GM12878 (cell line): Measurements from ENCODE around the gene MTA3. TPM values are rescaled to one million over a fixed set of nuclear protein-coding genes. Genes with fewer than 3 reads are reported as not detected.
A peak's percentile ranks its signal among the peaks of the same experiment; 100 is the strongest.

Experiments used
- ASH2L ChIP-seq: fragments of 300-600, 200-600 bp; sonication (generic); IDR thresholded peaks from 2 replicates; pipeline ENCODE4 v1.6.1; 2017; ENCODE audit warnings: low read depth, mild to moderate bottlenecking, borderline replicate concordance
- CBFB ChIP-seq: IDR thresholded peaks from 2 replicates; pipeline ENCODE4 v1.6.1; 2016; ENCODE audit warnings: antibody characterized with exemption, low read depth
- EED ChIP-seq: sonication (generic); IDR thresholded peaks from 2 replicates; pipeline ENCODE4 v1.6.1; 2016; ENCODE audit warnings: antibody characterized with exemption, low read depth
- ETV6 ChIP-seq, 2 experiments: fragments of 450-650 bp in 1 of 2; IDR thresholded peaks in 1 of 2; conservative IDR thresholded peaks in 1 of 2; 2 replicates each; pipeline ENCODE4 v1.6.1; 2014; ENCODE audit warnings: antibody characterized with exemption in 1 of 2, borderline replicate concordance in 1 of 2, low read depth in 1 of 2, mild to moderate bottlenecking in 1 of 2, moderate library complexity in 1 of 2
- FOXM1 ChIP-seq: IDR thresholded peaks from 2 replicates; pipeline ENCODE4 v1.6.1; 2012; ENCODE audit warnings: low read depth, mild to moderate bottlenecking, inconsistent platforms, low read length, moderate library complexity
- GATAD2B ChIP-seq: fragments of 450-650 bp; conservative IDR thresholded peaks from 2 replicates; pipeline ENCODE4 v1.6.1; 2017; ENCODE audit warnings: low read depth, mild to moderate bottlenecking, moderate library complexity
- KDM1A ChIP-seq: fragments of 200-600 bp; sonication (generic); IDR thresholded peaks from 2 replicates; pipeline ENCODE4 v1.6.1; 2016; ENCODE audit warnings: borderline replicate concordance
- NRF1 ChIP-seq: conservative IDR thresholded peaks from 2 replicates; pipeline ENCODE4 v1.6.1; 2011; ENCODE audit warnings: mild to moderate bottlenecking, low read depth, low read length, improper control_type of control experiment
- PAX8 ChIP-seq: fragments of 450-650 bp; IDR thresholded peaks from 2 replicates; pipeline ENCODE4 v1.6.1; 2017; ENCODE audit warnings: mild to moderate bottlenecking, moderate library complexity
- RAD51 ChIP-seq: fragments of 450-650 bp; IDR thresholded peaks from 2 replicates; pipeline ENCODE4 v1.6.1; 2016; ENCODE audit warnings: moderate library complexity, mild to moderate bottlenecking, inconsistent platforms
- RCOR1 ChIP-seq: conservative IDR thresholded peaks from 2 replicates; pipeline ENCODE4 v1.6.1; 2012; ENCODE audit warnings: low read depth, low read length, improper control_type of control experiment
- RFX5 ChIP-seq: IDR thresholded peaks from 2 replicates; pipeline ENCODE4 v1.6.1; 2011; ENCODE audit warnings: low read depth, low read length, improper control_type of control experiment
- SPI1 ChIP-seq: IDR thresholded peaks from 2 replicates; pipeline ENCODE4 v1.6.1; 2011; ENCODE audit warnings: low read depth, mild to moderate bottlenecking, low read length, moderate library complexity, borderline replicate concordance; ENCODE audit not compliant: insufficient read depth
- SREBF1 ChIP-seq: IDR thresholded peaks from 2 replicates; pipeline ENCODE4 v1.6.1; 2012; ENCODE audit warnings: mild to moderate bottlenecking, low read length
- SREBF2 ChIP-seq: IDR thresholded peaks from 2 replicates; pipeline ENCODE4 v1.6.1; 2012; ENCODE audit warnings: mild to moderate bottlenecking, low read length
- STAT1 ChIP-seq: fragments of 450-650 bp; conservative IDR thresholded peaks from 2 replicates; pipeline ENCODE4 v1.6.1; 2014; ENCODE audit warnings: antibody characterized with exemption, mild to moderate bottlenecking
- TCF12 ChIP-seq: IDR thresholded peaks from 2 replicates; pipeline ENCODE4 v1.6.1; 2011; ENCODE audit warnings: low read depth, mild to moderate bottlenecking, low read length
- TCF7 ChIP-seq: IDR thresholded peaks from 2 replicates; pipeline ENCODE4 v1.6.1; 2014; ENCODE audit warnings: antibody characterized with exemption, borderline replicate concordance
- YBX1 ChIP-seq: fragments of 450-650 bp; IDR thresholded peaks from 2 replicates; pipeline ENCODE4 v1.6.1; 2016; ENCODE audit warnings: antibody characterized with exemption
- YY1 ChIP-seq: IDR thresholded peaks from 2 replicates; pipeline ENCODE4 v1.6.1; 2011; ENCODE audit warnings: low read depth, mild to moderate bottlenecking, low read length
- ZZZ3 ChIP-seq: IDR thresholded peaks from 2 replicates; pipeline ENCODE4 v1.6.1; 2011; ENCODE audit warnings: low read depth; ENCODE audit not compliant: control insufficient read depth, insufficient read length
- polyA plus RNA-seq, 11 experiments: library from polyadenylated mRNA; depleted of rRNA in 4 of 11; unstranded in 6 of 11; stranded (reverse) in 5 of 11; fragments of >200 nt; fragmentation: Nextera tagmentation in 4 of 11; fragmentation: Illumina TruSeq in 1 of 11; extraction: Ambion mirVana in 4 of 11; extraction: Trizol in 1 of 11; gene quantifications; 1 replicate in 1 of 11; 2 replicates in 10 of 11; pipeline versions ENCODE4 v1.2.1 to v1.2.3, GENCODE V29; 2011 to 2016; ENCODE audit warnings: inconsistent platforms in 2 of 11, missing spikeins in 2 of 11, low read depth in 1 of 11
- total RNA-seq, 4 experiments: library from RNA; depleted of rRNA in 3 of 4; stranded (reverse); fragments of >200 nt in 3 of 4; fragmentation: Illumina TruSeq in 1 of 4; extraction: Trizol in 1 of 4; gene quantifications; 2 replicates each; pipeline versions ENCODE4 v1.2.1 to v1.2.3, GENCODE V29; 2013 to 2021
- TF ChIP-seq, protein P1 (sequence below): IDR thresholded peaks from 2 replicates; pipeline ENCODE4 v1.6.1; 2012; ENCODE audit warnings: low read depth, low read length, improper control_type of control experiment
- TF ChIP-seq, protein P2 (sequence below): fragments of 450-650 bp; IDR thresholded peaks from 2 replicates; pipeline ENCODE4 v1.6.1; 2016; ENCODE audit warnings: mild to moderate bottlenecking
- TF ChIP-seq, protein P3 (sequence below), 3 experiments: IDR thresholded peaks in 2 of 3; conservative IDR thresholded peaks in 1 of 3; 2 replicates each; pipeline ENCODE4 v1.5.1; 2011; ENCODE audit warnings: low read depth in 3 of 3, low read length in 3 of 3, mild to moderate bottlenecking in 3 of 3, control low read depth in 2 of 3, moderate library complexity in 2 of 3, inconsistent platforms in 1 of 3, mixed read lengths in 1 of 3; ENCODE audit not compliant: control insufficient read depth in 2 of 3, insufficient read depth in 1 of 3; ENCODE audit errors: extremely low read depth in 1 of 3
- TF ChIP-seq, protein P4 (sequence below): fragments of 450-650 bp; conservative IDR thresholded peaks from 2 replicates; pipeline ENCODE4 v1.6.1; 2017; ENCODE audit warnings: mild to moderate bottlenecking, moderate library complexity

MTA3 gene
- total and polyA plus RNA-seq, 10 of the 15 experiments (the other 5 are each of a cell fraction or from before 2014, with no cell fraction given) = 17.6 to 45.5 (median 26.5) TPM

DNA sequence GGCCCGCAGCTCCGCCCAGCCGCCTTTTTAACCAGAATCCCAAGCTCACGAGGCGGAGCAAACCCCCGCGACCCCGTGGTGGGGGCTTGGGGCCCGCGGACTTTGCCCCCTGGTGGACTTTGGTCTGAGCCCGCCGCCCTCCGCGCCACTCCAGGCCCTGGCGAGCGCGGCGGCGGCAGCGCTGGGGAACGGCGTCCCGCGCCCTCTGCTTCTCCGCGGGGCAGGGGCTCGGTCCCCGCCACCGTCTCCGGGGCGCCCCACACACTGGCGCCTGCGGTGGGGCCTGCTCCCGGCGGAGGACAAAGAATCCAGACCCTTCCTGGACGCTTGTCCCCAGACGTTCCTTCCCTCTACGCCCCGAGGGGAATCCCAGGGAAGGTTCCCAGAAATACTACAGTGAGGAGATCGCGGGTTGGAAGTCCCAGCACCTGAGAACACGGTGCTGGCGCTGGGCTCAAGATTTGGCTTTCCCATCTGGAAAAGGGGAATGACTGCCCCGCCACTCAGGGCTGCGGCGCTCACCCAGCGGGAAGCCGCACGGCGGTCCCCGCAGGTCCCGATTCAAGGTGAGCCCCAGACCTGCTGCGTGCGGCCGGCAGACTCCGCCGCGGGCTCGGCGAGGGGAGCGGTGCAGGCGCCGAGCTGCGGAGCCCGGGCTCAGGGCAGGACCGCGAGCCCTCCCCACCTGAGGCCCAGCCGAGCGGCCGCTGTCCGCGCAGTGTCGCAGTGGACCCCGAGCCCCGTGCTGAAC is 224.3 kb downstream of the MTA3 start, which contains the start of gene HAAO (continued):
- no peak for TF ChIP-seq TCF12
- no peak for TF ChIP-seq STAT1
- TF ChIP-seq SPI1 = no peak
- TF ChIP-seq PAX8 = no peak
- TF ChIP-seq NRF1 = no peak
- no peak for TF ChIP-seq CBFB
- TF ChIP-seq KDM1A = no peak
- TF ChIP-seq TCF7 = no peak
- TF ChIP-seq, protein P1, sequence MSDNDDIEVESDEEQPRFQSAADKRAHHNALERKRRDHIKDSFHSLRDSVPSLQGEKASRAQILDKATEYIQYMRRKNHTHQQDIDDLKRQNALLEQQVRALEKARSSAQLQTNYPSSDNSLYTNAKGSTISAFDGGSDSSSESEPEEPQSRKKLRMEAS = peak; percentile 45; the same call in 1 of the 2 replicates
- TF ChIP-seq SREBF1 = no peak
- no peak for TF ChIP-seq RAD51
- no peak for TF ChIP-seq RFX5
- TF ChIP-seq, protein P2, sequence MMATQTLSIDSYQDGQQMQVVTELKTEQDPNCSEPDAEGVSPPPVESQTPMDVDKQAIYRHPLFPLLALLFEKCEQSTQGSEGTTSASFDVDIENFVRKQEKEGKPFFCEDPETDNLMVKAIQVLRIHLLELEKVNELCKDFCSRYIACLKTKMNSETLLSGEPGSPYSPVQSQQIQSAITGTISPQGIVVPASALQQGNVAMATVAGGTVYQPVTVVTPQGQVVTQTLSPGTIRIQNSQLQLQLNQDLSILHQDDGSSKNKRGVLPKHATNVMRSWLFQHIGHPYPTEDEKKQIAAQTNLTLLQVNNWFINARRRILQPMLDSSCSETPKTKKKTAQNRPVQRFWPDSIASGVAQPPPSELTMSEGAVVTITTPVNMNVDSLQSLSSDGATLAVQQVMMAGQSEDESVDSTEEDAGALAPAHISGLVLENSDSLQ = no peak
- TF ChIP-seq, protein P3, sequence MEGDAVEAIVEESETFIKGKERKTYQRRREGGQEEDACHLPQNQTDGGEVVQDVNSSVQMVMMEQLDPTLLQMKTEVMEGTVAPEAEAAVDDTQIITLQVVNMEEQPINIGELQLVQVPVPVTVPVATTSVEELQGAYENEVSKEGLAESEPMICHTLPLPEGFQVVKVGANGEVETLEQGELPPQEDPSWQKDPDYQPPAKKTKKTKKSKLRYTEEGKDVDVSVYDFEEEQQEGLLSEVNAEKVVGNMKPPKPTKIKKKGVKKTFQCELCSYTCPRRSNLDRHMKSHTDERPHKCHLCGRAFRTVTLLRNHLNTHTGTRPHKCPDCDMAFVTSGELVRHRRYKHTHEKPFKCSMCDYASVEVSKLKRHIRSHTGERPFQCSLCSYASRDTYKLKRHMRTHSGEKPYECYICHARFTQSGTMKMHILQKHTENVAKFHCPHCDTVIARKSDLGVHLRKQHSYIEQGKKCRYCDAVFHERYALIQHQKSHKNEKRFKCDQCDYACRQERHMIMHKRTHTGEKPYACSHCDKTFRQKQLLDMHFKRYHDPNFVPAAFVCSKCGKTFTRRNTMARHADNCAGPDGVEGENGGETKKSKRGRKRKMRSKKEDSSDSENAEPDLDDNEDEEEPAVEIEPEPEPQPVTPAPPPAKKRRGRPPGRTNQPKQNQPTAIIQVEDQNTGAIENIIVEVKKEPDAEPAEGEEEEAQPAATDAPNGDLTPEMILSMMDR (IDR thresholded peaks at IDR 0.05 in 2 of 3, conservative IDR thresholded peaks at IDR 0.05 in 1 of 3; ENCODE audit: control insufficient read depth in 2 of 3, extremely low read depth in 1 of 3, insufficient read depth in 1 of 3, low read depth in 3 of 3, low read length in 3 of 3) = peak; percentile 9 to 27 (median 12); a peak in 1 of 6 replicates
- TF ChIP-seq YY1 = no peak
- TF ChIP-seq, protein P4, sequence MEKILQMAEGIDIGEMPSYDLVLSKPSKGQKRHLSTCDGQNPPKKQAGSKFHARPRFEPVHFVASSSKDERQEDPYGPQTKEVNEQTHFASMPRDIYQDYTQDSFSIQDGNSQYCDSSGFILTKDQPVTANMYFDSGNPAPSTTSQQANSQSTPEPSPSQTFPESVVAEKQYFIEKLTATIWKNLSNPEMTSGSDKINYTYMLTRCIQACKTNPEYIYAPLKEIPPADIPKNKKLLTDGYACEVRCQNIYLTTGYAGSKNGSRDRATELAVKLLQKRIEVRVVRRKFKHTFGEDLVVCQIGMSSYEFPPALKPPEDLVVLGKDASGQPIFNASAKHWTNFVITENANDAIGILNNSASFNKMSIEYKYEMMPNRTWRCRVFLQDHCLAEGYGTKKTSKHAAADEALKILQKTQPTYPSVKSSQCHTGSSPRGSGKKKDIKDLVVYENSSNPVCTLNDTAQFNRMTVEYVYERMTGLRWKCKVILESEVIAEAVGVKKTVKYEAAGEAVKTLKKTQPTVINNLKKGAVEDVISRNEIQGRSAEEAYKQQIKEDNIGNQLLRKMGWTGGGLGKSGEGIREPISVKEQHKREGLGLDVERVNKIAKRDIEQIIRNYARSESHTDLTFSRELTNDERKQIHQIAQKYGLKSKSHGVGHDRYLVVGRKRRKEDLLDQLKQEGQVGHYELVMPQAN = peak; percentile 72
- no peak for TF ChIP-seq ZZZ3
- no peak; the same call in 1 of the 2 replicates for TF ChIP-seq EED
- TF ChIP-seq ASH2L = no peak
- peak; percentile 95 for TF ChIP-seq GATAD2B
- no peak for TF ChIP-seq RCOR1
- no peak for TF ChIP-seq SREBF2
- TF ChIP-seq ETV6 (conservative IDR thresholded peaks at IDR 0.05 in 1 of 2, IDR thresholded peaks at IDR 0.05 in 1 of 2; ENCODE audit: borderline replicate concordance in 1 of 2, low read depth in 1 of 2) = no peak
- no peak for TF ChIP-seq YBX1
- TF ChIP-seq FOXM1 = no peak
